ENCODE measurements around the gene STK38L. TPM values are rescaled to one million over a fixed set of nuclear protein-coding genes. Genes with fewer than 3 reads are reported as not detected.
A peak's percentile ranks its signal among the peaks of the same experiment; 100 is the strongest.

Gene STK38L
- total and polyA plus RNA-seq, 7 experiments from 2014 or later = 7.2 to 22.8 (median 19.4) TPM

DNA sequence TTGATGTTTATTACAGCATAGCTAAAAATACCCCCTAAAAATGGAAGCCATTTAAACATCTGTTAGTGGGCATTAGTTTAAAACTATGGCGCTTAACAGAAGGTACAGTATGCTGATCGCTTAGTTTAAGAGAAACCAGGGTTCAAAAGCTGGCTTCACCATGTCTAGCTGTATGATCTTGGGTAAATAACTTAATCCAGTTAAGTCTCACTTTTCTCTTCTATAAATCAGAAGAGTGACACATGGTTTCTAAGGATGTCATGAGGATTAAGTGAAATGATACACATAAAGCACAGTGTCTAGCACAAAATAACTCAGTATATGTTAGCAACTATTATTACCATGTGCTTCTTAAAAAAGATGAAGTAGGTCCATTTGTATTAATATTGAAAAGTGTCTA, 38.7 kb downstream of the STK38L start:
- no peak for ATAC-seq
- POLR2A ChIA-PET = no interaction called here
- CTCF ChIA-PET = interaction anchor here (1.1 kb wide), 1 partner anchor 11 kb away, joined by 3 read pairs; no protein-coding TSS in a partner anchor
- H3K27ac Mint-ChIP-seq = no peak overlapping the region
- H3K36me3 Mint-ChIP-seq = peaks cover 0 to 8% (median 2%) of the 10 kb centered on the region in 5 donors
- H3K9me3 Mint-ChIP-seq = no peaks in the 10 kb centered on the region
- Histone ChIP-seq H3K9me3 (ENCODE audit: control insufficient read depth in 2 of 3, low read length in 3 of 3) (no peaks in the 10 kb centered on the region), H3K4me1 (ENCODE audit: control insufficient read depth in 2 of 2, insufficient read depth in 2 of 2, low read length in 2 of 2) (no peaks in the 10 kb centered on the region), H3K27ac (ENCODE audit: low read depth, low read length) (no peak overlapping the region), H3K27me3 (ENCODE audit: control insufficient read depth in 2 of 2, insufficient read depth in 2 of 2, low read length in 2 of 2) (no peaks in the 10 kb centered on the region), H3K4me3 (ENCODE audit: low read length) (no peak overlapping the region), H3K36me3 (ENCODE audit: control insufficient read depth in 2 of 3, insufficient read depth in 3 of 3, low read length in 3 of 3) (no peaks in the 10 kb centered on the region)
- intact Hi-C loops (cut with micrococcal nuclease) = no loop called here
- no peaks in the 10 kb centered on the region for H3K27me3 Mint-ChIP-seq
- H3K4me1 Mint-ChIP-seq = peaks cover 10 to 41% (median 22%) of the 10 kb centered on the region in 7 donors
- DNase-seq = no peak
- H3K4me3 Mint-ChIP-seq = no peak overlapping the region

DNA sequence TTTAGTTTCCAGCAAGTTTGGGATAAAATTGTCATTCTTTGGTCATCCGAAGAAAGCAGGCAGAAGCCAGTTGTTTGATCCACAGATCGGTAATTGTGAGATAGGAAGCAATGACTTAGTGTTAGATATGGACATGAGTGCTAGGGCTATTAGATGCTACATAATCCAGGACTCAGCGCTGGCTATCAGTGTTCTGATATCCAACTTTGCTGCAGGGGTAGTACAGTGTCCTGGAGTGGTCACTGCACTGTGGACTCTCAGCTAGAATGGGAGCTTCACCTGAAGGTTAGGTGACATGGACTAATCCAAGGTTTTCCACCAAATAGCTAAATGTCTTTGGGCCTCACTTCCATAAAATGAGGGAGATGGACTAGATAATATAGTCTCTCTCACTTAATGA, 39.9 kb downstream of the STK38L start:
- ATAC-seq = no peak
- Histone ChIP-seq H3K27me3 (ENCODE audit: control insufficient read depth in 2 of 2, insufficient read depth in 2 of 2, low read length in 2 of 2) (no peaks in the 10 kb centered on the region), H3K4me1 (ENCODE audit: control insufficient read depth in 2 of 2, insufficient read depth in 2 of 2, low read length in 2 of 2) (no peaks in the 10 kb centered on the region), H3K4me3 (ENCODE audit: low read length) (no peak overlapping the region), H3K9me3 (ENCODE audit: control insufficient read depth in 2 of 3, low read length in 3 of 3) (no peaks in the 10 kb centered on the region), H3K27ac (ENCODE audit: low read depth, low read length) (no peak overlapping the region), H3K36me3 (ENCODE audit: control insufficient read depth in 2 of 3, insufficient read depth in 3 of 3, low read length in 3 of 3) (no peaks in the 10 kb centered on the region)
- POLR2A ChIA-PET = no interaction called here
- H3K27ac Mint-ChIP-seq = no peak overlapping the region
- DNase-seq = no peak
- no peaks in the 10 kb centered on the region for H3K27me3 Mint-ChIP-seq
- H3K4me3 Mint-ChIP-seq = no peak overlapping the region
- intact Hi-C loops (cut with micrococcal nuclease) = no loop called here
- no peaks in the 10 kb centered on the region for H3K9me3 Mint-ChIP-seq
- peaks cover 0 to 8% (median 2%) of the 10 kb centered on the region in 5 donors for H3K36me3 Mint-ChIP-seq
- H3K4me1 Mint-ChIP-seq = peaks cover 4 to 31% (median 14%) of the 10 kb centered on the region in 7 donors
- CTCF ChIA-PET = no interaction called here

DNA sequence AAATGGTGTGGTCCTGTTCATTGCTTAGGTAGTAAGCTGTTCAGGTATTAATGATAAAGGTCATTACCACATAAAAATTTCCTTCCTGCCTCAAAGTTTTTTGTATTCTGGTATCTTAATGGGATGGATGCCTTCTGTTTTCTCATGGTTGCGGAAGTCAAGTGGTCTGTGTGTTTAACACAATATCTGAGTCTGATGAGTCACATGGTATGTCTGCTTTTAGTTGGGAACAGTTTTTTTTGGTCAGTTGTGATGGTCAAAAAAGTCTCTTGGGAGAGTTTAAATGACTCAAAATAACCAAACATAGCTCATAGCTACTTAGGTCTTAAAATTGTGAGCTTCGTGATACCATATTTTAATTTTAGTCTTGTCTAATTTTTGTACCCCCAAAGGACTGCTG, 40.7 kb downstream of the STK38L start:
- Histone ChIP-seq H3K27ac (ENCODE audit: low read depth, low read length) (no peak overlapping the region), H3K27me3 (ENCODE audit: control insufficient read depth in 2 of 2, insufficient read depth in 2 of 2, low read length in 2 of 2) (no peaks in the 10 kb centered on the region), H3K9me3 (ENCODE audit: control insufficient read depth in 2 of 3, low read length in 3 of 3) (no peaks in the 10 kb centered on the region), H3K4me1 (ENCODE audit: control insufficient read depth in 2 of 2, insufficient read depth in 2 of 2, low read length in 2 of 2) (no peaks in the 10 kb centered on the region), H3K4me3 (ENCODE audit: low read length) (no peak overlapping the region), H3K36me3 (ENCODE audit: control insufficient read depth in 2 of 3, insufficient read depth in 3 of 3, low read length in 3 of 3) (no peaks in the 10 kb centered on the region)
- CTCF ChIA-PET = interaction anchor here (1.4 kb wide), 1 partner anchor 21 kb away, joined by 4 read pairs; no protein-coding TSS in a partner anchor
- Mint-ChIP-seq H3K9me3 (no peaks in the 10 kb centered on the region), H3K4me1 (peaks cover 4 to 29% (median 15%) of the 10 kb centered on the region in 7 donors), H3K4me3 (no peak overlapping the region), H3K27ac (peak overlapping the region in 1 of 9 donors; percentile 0), H3K36me3 (peaks cover 0 to 8% (median 2%) of the 10 kb centered on the region in 5 donors), H3K27me3 (no peaks in the 10 kb centered on the region)
- ATAC-seq = no peak
- POLR2A ChIA-PET = interaction anchor here (0.5 kb wide), 1 partner anchor 258 kb away, joined by 3 read pairs; no protein-coding TSS in a partner anchor
- DNase-seq = no peak
- intact Hi-C loops (cut with micrococcal nuclease) = no loop called here

DNA sequence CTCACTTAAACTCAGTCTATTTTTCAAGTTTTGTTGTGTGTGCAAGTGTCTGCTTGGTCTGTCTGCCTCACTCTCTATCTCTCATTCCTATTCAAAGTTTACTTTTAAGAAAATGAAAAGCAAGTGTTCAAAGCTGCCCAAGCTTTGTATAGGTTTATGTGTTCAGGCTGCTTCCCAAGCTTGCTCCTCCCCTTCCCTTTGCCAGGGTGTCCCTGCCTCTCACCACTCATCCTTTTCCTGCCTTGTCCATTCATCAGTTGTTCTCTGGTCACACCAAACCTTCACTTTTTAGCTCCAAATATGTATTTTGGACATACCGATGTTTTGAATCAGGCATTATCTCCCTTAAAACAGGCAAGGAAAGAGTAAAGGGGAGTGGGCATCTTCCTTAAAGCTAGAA, 41.3 kb downstream of the STK38L start:
- DNase-seq (no peak), ATAC-seq (no peak)
- intact Hi-C loops (cut with micrococcal nuclease) = no loop called here
- H3K4me3 Mint-ChIP-seq = no peak overlapping the region
- Histone ChIP-seq H3K9me3 (ENCODE audit: control insufficient read depth in 2 of 3, low read length in 3 of 3) (no peaks in the 10 kb centered on the region), H3K36me3 (ENCODE audit: control insufficient read depth in 2 of 3, insufficient read depth in 3 of 3, low read length in 3 of 3) (no peaks in the 10 kb centered on the region), H3K4me1 (ENCODE audit: control insufficient read depth in 2 of 2, insufficient read depth in 2 of 2, low read length in 2 of 2) (no peaks in the 10 kb centered on the region), H3K4me3 (ENCODE audit: low read length) (no peak overlapping the region), H3K27me3 (ENCODE audit: control insufficient read depth in 2 of 2, insufficient read depth in 2 of 2, low read length in 2 of 2) (no peaks in the 10 kb centered on the region), H3K27ac (ENCODE audit: low read depth, low read length) (no peak overlapping the region)
- H3K4me1 Mint-ChIP-seq = peaks cover 4 to 26% (median 15%) of the 10 kb centered on the region in 7 donors
- no peak overlapping the region for H3K27ac Mint-ChIP-seq
- H3K9me3 Mint-ChIP-seq = no peaks in the 10 kb centered on the region
- CTCF ChIA-PET = interaction anchor here (0.6 to 1.4 kb wide), 2 partner anchors 21 to 373 kb away, joined by 3 to 4 read pairs; no protein-coding TSS in a partner anchor
- peaks cover 0 to 6% (median 2%) of the 10 kb centered on the region in 5 donors for H3K36me3 Mint-ChIP-seq
- no peaks in the 10 kb centered on the region for H3K27me3 Mint-ChIP-seq
- POLR2A ChIA-PET = interaction anchor here (0.5 kb wide), 1 partner anchor 259 kb away, joined by 3 read pairs; no protein-coding TSS in a partner anchor

DNA sequence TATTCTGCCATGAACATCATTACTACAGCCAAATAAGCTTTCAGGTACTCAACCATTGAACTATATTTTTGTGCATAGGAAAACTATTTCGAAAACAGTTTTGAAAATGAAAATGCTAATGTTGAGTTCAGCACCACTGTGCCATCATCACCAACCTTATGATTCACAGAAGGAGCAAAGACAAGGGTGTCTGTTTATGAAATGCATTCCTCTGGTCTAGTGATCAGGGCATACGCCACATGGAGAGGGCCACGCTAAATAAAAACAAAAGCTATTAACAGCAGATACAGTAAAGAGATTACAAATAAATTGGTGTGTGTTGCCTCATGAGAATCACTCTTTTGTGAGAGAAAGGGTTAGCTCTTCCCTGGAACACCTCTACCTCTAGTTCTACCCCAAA, 45.3 kb downstream of the STK38L start:
- Mint-ChIP-seq H3K4me3 (no peak overlapping the region), H3K36me3 (peaks cover 0 to 5% (median 0%) of the 10 kb centered on the region in 5 donors), H3K27me3 (no peaks in the 10 kb centered on the region), H3K27ac (no peak overlapping the region), H3K9me3 (no peaks in the 10 kb centered on the region), H3K4me1 (peaks cover 4 to 28% (median 16%) of the 10 kb centered on the region in 7 donors)
- no peak for DNase-seq
- no peaks in the 10 kb centered on the region for H3K9me3 ChIP-seq (ENCODE audit: control insufficient read depth in 2 of 3, low read length in 3 of 3)
- ATAC-seq = no peak
- no peak overlapping the region for H3K4me3 ChIP-seq (ENCODE audit: low read length)
- CTCF ChIA-PET = no interaction called here
- intact Hi-C loops (cut with micrococcal nuclease) = no loop called here
- H3K27ac ChIP-seq (ENCODE audit: low read depth, low read length) = no peak overlapping the region
- POLR2A ChIA-PET = no interaction called here
- H3K36me3 ChIP-seq (ENCODE audit: control insufficient read depth in 2 of 3, insufficient read depth in 3 of 3, low read length in 3 of 3) = no peaks in the 10 kb centered on the region
- no peaks in the 10 kb centered on the region for H3K27me3 ChIP-seq (ENCODE audit: control insufficient read depth in 2 of 2, insufficient read depth in 2 of 2, low read length in 2 of 2)
- H3K4me1 ChIP-seq (ENCODE audit: control insufficient read depth in 2 of 2, insufficient read depth in 2 of 2, low read length in 2 of 2) = no peaks in the 10 kb centered on the region

DNA sequence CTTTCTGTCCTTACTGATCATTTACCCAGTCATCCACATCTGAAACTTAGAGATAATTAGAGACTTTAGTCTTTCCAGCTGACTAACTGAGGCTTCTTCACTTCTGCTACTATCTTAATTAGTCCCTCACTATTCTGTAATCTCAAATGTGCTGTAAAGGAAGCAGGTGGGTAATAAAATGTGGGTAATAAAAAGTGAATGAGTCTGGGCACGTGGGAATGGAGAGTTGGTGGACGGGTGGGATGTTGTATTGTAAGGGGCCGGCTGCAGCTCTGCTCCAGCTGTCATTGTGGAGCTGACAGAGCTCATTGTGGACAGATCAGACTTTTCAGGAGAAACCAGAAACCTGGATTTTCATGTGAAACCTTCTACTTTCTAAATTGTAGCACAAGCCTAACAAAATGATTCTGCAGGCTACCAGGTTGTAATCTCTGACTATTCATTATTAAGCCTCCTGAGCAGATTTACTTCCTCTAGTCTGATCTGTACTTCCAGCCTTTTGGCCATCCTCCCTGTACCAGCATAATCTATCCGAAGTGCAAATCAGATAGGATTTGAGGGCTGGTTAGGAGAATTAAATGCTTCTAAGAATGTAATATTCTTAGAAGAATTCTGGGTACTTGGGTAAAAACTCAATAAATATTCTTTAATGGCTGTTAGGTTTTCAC, 46.5 kb downstream of the STK38L start:
- no peak overlapping the region for H3K27ac ChIP-seq (ENCODE audit: low read depth, low read length)

DNA sequence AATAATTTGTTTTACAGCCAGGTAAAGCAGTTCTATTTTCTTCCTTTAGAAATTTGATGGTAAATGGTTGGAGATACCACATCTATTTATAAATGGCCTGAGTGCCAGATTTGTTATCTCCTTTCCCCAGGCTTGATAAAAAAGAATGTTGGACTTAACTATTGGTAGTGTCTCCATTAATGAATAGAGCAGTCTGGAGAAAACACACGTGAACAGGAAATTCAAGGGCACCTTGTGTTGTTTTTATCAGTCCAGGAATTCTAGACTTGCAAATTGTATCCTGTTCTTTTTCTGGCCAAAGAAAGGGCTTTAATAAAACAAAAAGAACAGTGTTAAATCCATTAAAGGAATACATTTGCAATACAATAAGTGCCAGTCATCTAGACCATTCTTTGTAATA, 47.8 kb downstream of the STK38L start:
- Mint-ChIP-seq H3K27me3 (no peaks in the 10 kb centered on the region), H3K36me3 (peaks cover 0 to 5% (median 2%) of the 10 kb centered on the region in 5 donors), H3K27ac (no peak overlapping the region), H3K4me1 (peaks cover 0 to 17% (median 7%) of the 10 kb centered on the region in 7 donors), H3K9me3 (no peaks in the 10 kb centered on the region), H3K4me3 (no peak overlapping the region)
- Histone ChIP-seq H3K4me3 (ENCODE audit: low read length) (no peak overlapping the region), H3K27ac (ENCODE audit: low read depth, low read length) (no peak overlapping the region), H3K27me3 (ENCODE audit: control insufficient read depth in 2 of 2, insufficient read depth in 2 of 2, low read length in 2 of 2) (no peaks in the 10 kb centered on the region), H3K36me3 (ENCODE audit: control insufficient read depth in 2 of 3, insufficient read depth in 3 of 3, low read length in 3 of 3) (no peaks in the 10 kb centered on the region), H3K9me3 (ENCODE audit: control insufficient read depth in 2 of 3, low read length in 3 of 3) (no peaks in the 10 kb centered on the region), H3K4me1 (ENCODE audit: control insufficient read depth in 2 of 2, insufficient read depth in 2 of 2, low read length in 2 of 2) (no peaks in the 10 kb centered on the region)
- CTCF ChIA-PET = no interaction called here
- DNase-seq (no peak), ATAC-seq (no peak)
- intact Hi-C loops (cut with micrococcal nuclease) = no loop called here
- POLR2A ChIA-PET = no interaction called here

More for the DNA sequence above, 46.5 kb downstream of the STK38L start:
- H3K36me3 Mint-ChIP-seq = peaks cover 0 to 5% (median 2%) of the 10 kb centered on the region in 5 donors
- H3K27me3 Mint-ChIP-seq = no peaks in the 10 kb centered on the region
- H3K9me3 ChIP-seq (ENCODE audit: control insufficient read depth in 2 of 3, low read length in 3 of 3) = no peaks in the 10 kb centered on the region
- H3K4me3 ChIP-seq (ENCODE audit: low read length) = no peak overlapping the region
- no peaks in the 10 kb centered on the region for H3K36me3 ChIP-seq (ENCODE audit: control insufficient read depth in 2 of 3, insufficient read depth in 3 of 3, low read length in 3 of 3)
- no peak overlapping the region for H3K27ac Mint-ChIP-seq
- H3K4me1 Mint-ChIP-seq = peaks cover 4 to 19% (median 11%) of the 10 kb centered on the region in 7 donors
- H3K27me3 ChIP-seq (ENCODE audit: control insufficient read depth in 2 of 2, insufficient read depth in 2 of 2, low read length in 2 of 2) = no peaks in the 10 kb centered on the region
- intact Hi-C loops (cut with micrococcal nuclease) = no loop called here
- no peaks in the 10 kb centered on the region for H3K4me1 ChIP-seq (ENCODE audit: control insufficient read depth in 2 of 2, insufficient read depth in 2 of 2, low read length in 2 of 2)
- DNase-seq (no peak), ATAC-seq (no peak)
- H3K9me3 Mint-ChIP-seq = no peaks in the 10 kb centered on the region
- CTCF ChIA-PET = no interaction called here
- POLR2A ChIA-PET = no interaction called here
- H3K4me3 Mint-ChIP-seq = no peak overlapping the region

All from naive thymus-derived CD4-positive, alpha-beta T cell (primary cell).